ENCODE results near the gene SLC3A2. TPM values are rescaled to one million over a fixed set of nuclear protein-coding genes. Genes with fewer than 3 reads are reported as not detected.

SLC3A2 gene
- total RNA-seq (100 to 1,000 TPM; 178 to 248 (median 237) TPM), total RNA-seq (152 to 1,444 (median 243) reads per million in 29 experiments)
- 138 TPM for total RNA-seq (2013)

DNA sequence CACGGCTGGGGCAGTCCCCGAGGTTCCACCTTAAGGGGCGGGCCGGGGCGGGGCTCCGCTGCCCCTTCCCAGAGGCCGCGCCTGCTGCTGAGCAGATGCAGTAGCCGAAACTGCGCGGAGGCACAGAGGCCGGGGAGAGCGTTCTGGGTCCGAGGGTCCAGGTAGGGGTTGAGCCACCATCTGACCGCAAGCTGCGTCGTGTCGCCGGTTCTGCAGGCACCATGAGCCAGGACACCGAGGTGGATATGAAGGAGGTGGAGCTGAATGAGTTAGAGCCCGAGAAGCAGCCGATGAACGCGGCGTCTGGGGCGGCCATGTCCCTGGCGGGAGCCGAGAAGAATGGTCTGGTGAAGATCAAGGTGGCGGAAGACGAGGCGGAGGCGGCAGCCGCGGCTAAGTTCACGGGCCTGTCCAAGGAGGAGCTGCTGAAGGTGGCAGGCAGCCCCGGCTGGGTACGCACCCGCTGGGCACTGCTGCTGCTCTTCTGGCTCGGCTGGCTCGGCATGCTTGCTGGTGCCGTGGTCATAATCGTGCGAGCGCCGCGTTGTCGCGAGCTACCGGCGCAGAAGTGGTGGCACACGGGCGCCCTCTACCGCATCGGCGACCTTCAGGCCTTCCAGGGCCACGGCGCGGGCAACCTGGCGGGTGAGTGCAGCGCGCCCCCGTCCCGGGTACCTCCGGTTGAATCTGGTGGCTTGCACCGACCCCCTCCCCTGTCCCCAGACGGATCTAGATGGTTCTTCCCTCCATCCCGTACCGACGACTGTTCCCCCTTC is at the start of gene SLC3A2:
TSS of gene SLC3A2 (plus strand) at position 94 of the 776 bp plus-strand sequence. CDS start at position 222, 128 bp downstream.
- Mint-ChIP-seq H3K9me3 (no peaks in the 10 kb centered on the region), H3K4me1 (peaks cover 46 to 55% (median 50%) of the 10 kb centered on the region in 3 donors), H3K4me3 (peak within 1 kb of the TSS; percentile 97 to 100 (median 100)), H3K27me3 (no peaks in the 10 kb centered on the region), H3K36me3 (peaks cover 40% of the 10 kb centered on the region), H3K27ac (peak within 1 kb of the TSS; percentile 100)
- H3K4me3 ChIP-seq (ENCODE audit: control insufficient read depth in 1 of 2, extremely low read depth in 1 of 2, low read length in 1 of 2): peak within 1 kb of the TSS; percentile 94 to 97
- H3K36me3 ChIP-seq (ENCODE audit: control insufficient read depth in 2 of 2, extremely low read depth in 1 of 2, insufficient read depth in 1 of 2, low read length in 1 of 2): peaks cover 21 to 36% of the 10 kb centered on the region in 2 donors
- peaks cover 12 to 48% of the 10 kb centered on the region in 2 experiments for H3K4me1 ChIP-seq (ENCODE audit: control insufficient read depth in 1 of 2, extremely low read depth in 1 of 2, insufficient read depth in 2 of 2, low read length in 2 of 2)
- DNase-seq (peak; percentile 71 to 93 (median 83)), ATAC-seq (replicated peaks in 1 of 4) (peak; percentile 80 to 83 (median 82))
- no peaks in the 10 kb centered on the region for H3K9me3 ChIP-seq
- ChIA-PET POLR2A (interaction anchor here (0.5 to 2.2 kb wide), 14 partner anchors 18 to 1459 kb away, joined by 3 to 7 read pairs (median 5); partner anchors contain the start of genes CCDC88B (in 1 of the 2), STX5 (in 1 of the 2), WDR74 (in 1 of the 2) and ZBTB3 (in 1 of the 2)), CTCF (interaction anchor here (0.5 to 2.6 kb wide), 18 partner anchors 10 to 1450 kb away, joined by 3 to 17 read pairs (median 4); partner anchors contain the start of genes C11orf98 (in 1 of the 2), CSKMT (in 1 of the 2), HNRNPUL2 (in 1 of the 2) and TEX54 (in 1 of the 2))
- WGBS (ENCODE audit: insufficient coverage): under 1% methylated on average over 69 of the region's 69 CpGs
- peak within 1 kb of the TSS; percentile 98 for H3K27ac ChIP-seq (ENCODE audit: low read length)
- no peaks in the 10 kb centered on the region for H3K27me3 ChIP-seq (replicated peaks in 1 of 2; ENCODE audit: control insufficient read depth in 2 of 2, extremely low read depth in 1 of 2, insufficient read depth in 2 of 2, low read length in 1 of 2)

DNA sequence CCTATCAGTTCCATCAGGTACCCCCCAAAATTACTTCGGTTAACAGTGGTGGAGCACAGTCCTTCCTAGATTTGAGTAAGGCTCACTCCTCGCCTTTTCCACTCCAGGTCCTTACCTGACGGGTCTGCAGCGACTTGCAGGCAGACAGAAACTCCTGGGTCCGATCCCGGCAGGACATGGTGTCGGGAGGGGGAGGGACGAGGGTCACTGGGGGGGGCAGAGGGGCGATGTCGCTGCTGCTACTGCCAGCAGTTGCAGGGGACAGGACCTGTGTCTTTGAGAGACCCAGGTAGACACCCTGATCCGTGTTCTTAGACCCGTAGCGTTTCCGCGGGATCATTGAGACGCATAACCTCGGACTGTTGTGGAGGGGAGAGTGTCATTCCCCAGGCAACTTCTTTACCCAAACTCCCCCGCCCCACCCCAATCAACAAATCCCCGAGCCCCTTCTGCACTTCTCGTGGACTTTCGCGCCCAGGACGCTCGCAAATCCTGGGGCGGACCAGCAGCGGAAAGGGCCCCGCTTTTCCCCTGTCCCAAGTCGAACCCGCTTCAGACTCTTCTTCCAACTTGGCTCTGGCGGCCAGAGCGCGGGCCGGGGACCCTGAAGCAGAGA is 49.7 kb upstream of the SLC3A2 start:
- H3K27me3 ChIP-seq (replicated peaks in 1 of 2; ENCODE audit: control insufficient read depth in 2 of 2, extremely low read depth in 1 of 2, insufficient read depth in 2 of 2, low read length in 1 of 2): no peaks in the 10 kb centered on the region
- Mint-ChIP-seq H3K27me3 (no peaks in the 10 kb centered on the region), H3K27ac (peak overlapping the region; percentile 98 to 99), H3K4me1 (peaks cover 41 to 48% (median 44%) of the 10 kb centered on the region in 3 donors), H3K36me3 (peaks cover 28% of the 10 kb centered on the region), H3K9me3 (no peaks in the 10 kb centered on the region), H3K4me3 (peak overlapping the region; percentile 94 to 99 (median 97))
- peak overlapping the region; percentile 96 to 97 for H3K4me3 ChIP-seq (ENCODE audit: control insufficient read depth in 1 of 2, extremely low read depth in 1 of 2, low read length in 1 of 2)
- WGBS (ENCODE audit: insufficient coverage): 4% methylated on average over 24 of the region's 33 CpGs
- DNase-seq (peak in 2 of 35 experiments; percentile 4), ATAC-seq (replicated peaks in 1 of 4) (no peak)
- CTCF ChIA-PET: interaction anchor here in 1 of 2 donors (0.8 to 1.0 kb wide), 3 partner anchors 25 to 445 kb away, joined by 3 to 5 read pairs (median 4); no protein-coding TSS in a partner anchor
- H3K9me3 ChIP-seq: no peaks in the 10 kb centered on the region
- POLR2A ChIA-PET: interaction anchor here (0.6 to 2.1 kb wide), 14 partner anchors 10 to 104 kb away, joined by 3 to 19 read pairs (median 6); partner anchors contain the start of genes HNRNPUL2 (in 1 of the 2), SLC3A2 (in 1 of the 2), TMEM179B (in 1 of the 2) and ZBTB3 (in 1 of the 2)
- peaks cover 7 to 50% of the 10 kb centered on the region in 2 donors for H3K36me3 ChIP-seq (ENCODE audit: control insufficient read depth in 2 of 2, extremely low read depth in 1 of 2, insufficient read depth in 1 of 2, low read length in 1 of 2)
- peak overlapping the region; percentile 95 for H3K27ac ChIP-seq (ENCODE audit: low read length)
- peaks cover 13 to 42% of the 10 kb centered on the region in 2 experiments for H3K4me1 ChIP-seq (ENCODE audit: control insufficient read depth in 1 of 2, extremely low read depth in 1 of 2, insufficient read depth in 2 of 2, low read length in 2 of 2)

DNA sequence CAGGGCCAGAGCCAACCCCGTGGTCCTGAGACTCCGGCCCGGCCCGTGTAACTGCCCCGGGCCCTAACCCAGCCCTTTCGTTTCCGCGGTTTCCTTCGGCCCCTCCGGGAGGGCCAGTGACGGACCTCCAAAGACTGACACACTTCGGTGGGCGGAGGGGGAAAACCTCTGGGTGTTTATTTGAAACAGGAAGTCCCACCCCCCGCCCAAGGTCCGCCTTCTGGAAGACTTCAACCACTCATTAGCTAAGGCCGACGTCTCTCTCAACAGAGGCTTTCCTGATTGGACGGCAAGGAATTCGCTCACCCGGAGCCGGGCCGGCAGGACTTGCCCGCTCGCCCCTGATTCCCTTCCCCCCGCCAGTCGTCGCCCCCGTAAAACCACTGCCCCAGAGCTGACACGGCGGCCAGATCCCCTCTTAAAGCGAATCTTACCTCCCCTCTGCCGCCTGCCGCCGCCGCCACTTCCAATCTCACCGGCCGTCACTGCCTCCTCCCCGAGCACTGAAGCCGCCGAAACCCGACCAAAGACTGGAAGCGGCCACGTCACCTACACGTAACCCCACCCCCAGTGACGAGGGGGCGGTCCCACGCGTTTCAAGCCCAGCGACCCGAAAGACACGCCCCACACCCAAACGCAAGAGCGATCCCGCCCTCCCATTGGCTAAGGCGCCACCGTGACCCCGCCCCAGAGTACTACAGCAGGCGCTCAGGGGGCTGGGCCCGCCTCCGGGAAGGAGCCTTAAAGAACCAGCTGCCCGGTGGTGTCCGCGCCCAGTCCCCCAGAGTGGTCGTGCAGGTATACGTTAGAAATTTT is 49.0 kb upstream of the SLC3A2 start, which contains the start of gene STX5:
TSS of gene STX5 (minus strand) at position 532 of the 816 bp plus-strand sequence. CDS start 808 bp downstream, outside the sequence.
- peak within 1 kb of the TSS; percentile 95 for H3K27ac ChIP-seq (ENCODE audit: low read length)
- no peaks in the 10 kb centered on the region for H3K27me3 Mint-ChIP-seq
- 0% methylated on average over 55 of the region's 65 CpGs for WGBS (ENCODE audit: insufficient coverage)
- ChIA-PET POLR2A (interaction anchor here (0.6 to 2.1 kb wide), 16 partner anchors 9 to 1054 kb away, joined by 3 to 19 read pairs (median 6); partner anchors contain the start of genes HNRNPUL2 (in 1 of the 2), SLC3A2 (in 1 of the 2), TMEM179B (in 1 of the 2) and ZBTB3 (in 1 of the 2)), CTCF (interaction anchor here in 1 of 2 donors (0.6 to 1.4 kb wide), 6 partner anchors 25 to 105 kb away, joined by 3 to 6 read pairs (median 4); partner anchors contain the start of genes HNRNPUL2, SLC3A2 and ZBTB3)
- peak within 1 kb of the TSS; percentile 96 to 97 for H3K4me3 ChIP-seq (ENCODE audit: control insufficient read depth in 1 of 2, extremely low read depth in 1 of 2, low read length in 1 of 2)
- H3K27me3 ChIP-seq (replicated peaks in 1 of 2; ENCODE audit: control insufficient read depth in 2 of 2, extremely low read depth in 1 of 2, insufficient read depth in 2 of 2, low read length in 1 of 2): no peaks in the 10 kb centered on the region
- peaks cover 33% of the 10 kb centered on the region for H3K36me3 Mint-ChIP-seq
- H3K27ac Mint-ChIP-seq: peak within 1 kb of the TSS; percentile 98 to 99
- peaks cover 13 to 42% of the 10 kb centered on the region in 2 experiments for H3K4me1 ChIP-seq (ENCODE audit: control insufficient read depth in 1 of 2, extremely low read depth in 1 of 2, insufficient read depth in 2 of 2, low read length in 2 of 2)
- H3K4me3 Mint-ChIP-seq: peak within 1 kb of the TSS; percentile 94 to 99 (median 97)
- peaks cover 7 to 51% of the 10 kb centered on the region in 2 donors for H3K36me3 ChIP-seq (ENCODE audit: control insufficient read depth in 2 of 2, extremely low read depth in 1 of 2, insufficient read depth in 1 of 2, low read length in 1 of 2)
- peak; percentile 89 to 97 (median 94) for ATAC-seq (replicated peaks in 1 of 4)
- peaks cover 41 to 52% (median 48%) of the 10 kb centered on the region in 3 donors for H3K4me1 Mint-ChIP-seq
- peak; percentile 97 to 100 (median 100) for DNase-seq
- no peaks in the 10 kb centered on the region for H3K9me3 ChIP-seq
- H3K9me3 Mint-ChIP-seq: no peaks in the 10 kb centered on the region

DNA sequence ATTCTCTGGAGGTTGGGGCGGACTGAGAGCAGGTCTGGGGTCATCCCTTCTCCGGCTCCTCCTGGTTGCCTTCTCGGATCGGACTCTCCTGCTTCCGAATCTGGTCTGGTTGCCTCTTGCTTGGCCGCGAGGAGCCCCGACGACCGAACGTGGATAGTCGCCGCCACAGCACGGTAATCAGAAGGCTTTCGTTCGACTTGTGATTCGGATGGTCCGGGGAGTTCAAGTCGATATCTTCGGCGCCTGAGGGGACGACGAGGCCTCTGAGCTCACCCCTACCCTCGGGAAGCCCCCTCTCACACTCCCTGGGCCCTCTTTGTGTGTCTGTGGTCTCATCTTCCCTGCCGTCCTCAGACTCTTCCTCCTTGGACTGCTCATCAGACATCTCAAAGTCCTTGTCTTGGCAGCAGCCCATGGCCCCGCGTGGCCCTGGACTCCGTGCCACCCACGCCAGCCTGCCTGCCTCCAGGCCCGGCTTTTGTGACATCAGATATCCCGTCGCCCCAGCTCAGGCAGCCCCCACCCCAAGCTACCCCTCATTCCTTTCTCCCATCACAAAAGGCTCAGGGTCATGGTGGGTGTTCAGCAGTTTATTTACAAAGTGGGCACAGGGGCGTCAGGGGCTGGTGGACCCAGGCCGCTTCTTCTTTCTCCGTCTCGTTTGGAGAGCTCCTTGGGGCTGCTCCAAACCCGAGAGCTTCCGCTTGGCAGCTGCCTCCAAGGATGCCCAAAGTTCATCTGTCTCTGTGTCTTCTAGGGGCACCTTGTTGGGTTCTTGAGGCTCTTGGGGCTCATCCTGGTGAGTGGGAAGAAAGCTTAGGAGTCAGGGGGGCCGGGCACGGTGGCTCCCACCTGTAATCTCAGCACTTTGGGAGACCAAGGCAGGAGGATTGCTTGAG is 48.1 kb upstream of the SLC3A2 start, which contains the start of gene TEX54:
TSS of gene TEX54 (minus strand) at position 506 of the 899 bp plus-strand sequence.
- ChIA-PET CTCF (interaction anchor here (0.6 to 1.4 kb wide), 3 partner anchors 33 to 105 kb away, joined by 3 to 6 read pairs (median 5); partner anchors contain the start of genes HNRNPUL2 (in 1 of the 2) and SLC3A2 (in 1 of the 2)), POLR2A (interaction anchor here (0.5 to 2.1 kb wide), 13 partner anchors 8 to 1053 kb away, joined by 3 to 19 read pairs (median 6); no protein-coding TSS in a partner anchor)
- peak within 1 kb of the TSS; percentile 95 for H3K27ac ChIP-seq (ENCODE audit: low read length)
- peaks cover 7 to 48% of the 10 kb centered on the region in 2 donors for H3K36me3 ChIP-seq (ENCODE audit: control insufficient read depth in 2 of 2, extremely low read depth in 1 of 2, insufficient read depth in 1 of 2, low read length in 1 of 2)
- H3K4me3 ChIP-seq (ENCODE audit: control insufficient read depth in 1 of 2, extremely low read depth in 1 of 2, low read length in 1 of 2): peak within 1 kb of the TSS; percentile 96 to 97
- H3K36me3 Mint-ChIP-seq: peaks cover 28% of the 10 kb centered on the region
- H3K4me1 Mint-ChIP-seq: peaks cover 45 to 50% (median 46%) of the 10 kb centered on the region in 3 donors
- no peaks in the 10 kb centered on the region for H3K9me3 ChIP-seq
- H3K27me3 ChIP-seq (replicated peaks in 1 of 2; ENCODE audit: control insufficient read depth in 2 of 2, extremely low read depth in 1 of 2, insufficient read depth in 2 of 2, low read length in 1 of 2): no peaks in the 10 kb centered on the region
- peak in 2 of 4 experiments; percentile 1 to 2 for ATAC-seq (replicated peaks in 1 of 4)
- H3K9me3 Mint-ChIP-seq: no peaks in the 10 kb centered on the region
- H3K4me3 Mint-ChIP-seq: peak within 1 kb of the TSS; percentile 94 to 99 (median 97)
- peaks cover 13 to 44% of the 10 kb centered on the region in 2 experiments for H3K4me1 ChIP-seq (ENCODE audit: control insufficient read depth in 1 of 2, extremely low read depth in 1 of 2, insufficient read depth in 2 of 2, low read length in 2 of 2)
- no peaks in the 10 kb centered on the region for H3K27me3 Mint-ChIP-seq
- peak within 1 kb of the TSS; percentile 98 to 99 for H3K27ac Mint-ChIP-seq
- WGBS (ENCODE audit: insufficient coverage): 9% methylated on average over 29 of the region's 40 CpGs
- peak in 1 of 35 experiments; percentile 4 for DNase-seq

All from T-cell (primary cell).